ENCODE measurements around the gene OVAAL. TPM values are rescaled to one million over a fixed set of nuclear protein-coding genes. Genes with fewer than 3 reads are reported as not detected.
A peak's percentile ranks its signal among the peaks of the same experiment; 100 is the strongest.

Gene OVAAL
- total and polyA plus RNA-seq, 4 donors: not detected

DNA sequence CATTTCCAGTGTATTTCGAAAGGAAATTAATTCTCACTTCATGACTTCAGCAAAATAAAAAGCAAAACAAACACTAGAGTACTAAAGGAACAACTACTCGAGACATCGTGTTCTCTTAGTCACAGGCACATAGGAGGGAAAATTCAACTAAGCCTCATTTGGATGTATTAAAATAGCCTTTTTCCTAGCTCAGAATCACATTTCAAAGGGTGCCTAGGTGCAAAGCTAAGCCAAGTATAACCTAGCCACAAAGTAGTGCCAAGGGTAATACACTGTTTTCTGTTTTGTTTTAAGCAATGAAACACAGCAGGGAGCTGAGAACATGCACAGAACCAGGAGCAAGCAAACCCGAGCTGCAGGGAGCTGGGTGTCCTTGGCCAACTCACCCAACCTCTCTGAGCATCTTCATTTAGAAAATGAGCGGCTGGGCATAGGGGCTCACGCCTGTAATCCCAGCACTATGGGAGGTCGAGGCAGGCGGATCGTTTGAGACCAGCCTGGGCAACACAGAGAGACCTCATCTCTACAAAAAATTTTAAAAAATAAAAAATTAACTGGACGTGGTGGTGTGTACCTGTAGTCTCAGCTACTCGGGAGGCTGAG is 29.8 kb upstream of the OVAAL start:
- Histone ChIP-seq H3K27ac (ENCODE audit: low read depth in 1 of 2, low read length in 2 of 2) (no peak overlapping the region), H3K4me1 (ENCODE audit: control insufficient read depth in 4 of 4, insufficient read depth in 4 of 4, low read length in 3 of 4) (peaks cover 0 to 2% (median 0%) of the 10 kb centered on the region in 4 donors)
- WGBS: 87% methylated on average over 11 of the region's 11 CpGs

DNA sequence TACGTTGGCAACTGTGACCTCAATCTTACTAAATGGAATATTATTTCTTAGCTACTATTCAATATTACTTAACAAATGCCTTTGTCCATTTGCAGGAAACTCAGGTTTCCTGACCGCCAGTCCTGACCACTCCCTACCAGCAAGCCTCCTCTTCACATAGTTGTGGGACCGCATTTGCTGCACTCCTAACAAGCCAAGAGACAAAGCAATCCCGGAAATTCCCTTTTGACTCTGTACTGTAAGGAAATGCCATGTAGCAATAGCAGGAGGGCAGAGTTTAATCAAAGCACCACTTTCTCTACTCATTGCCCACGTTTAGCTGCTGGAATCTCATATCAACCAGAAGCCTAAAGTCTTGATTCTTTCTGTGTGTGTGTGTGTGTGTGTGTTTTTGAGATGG is 28.3 kb upstream of the OVAAL start:
- Histone ChIP-seq H3K27me3 (ENCODE audit: control insufficient read depth in 4 of 4, insufficient read depth in 4 of 4, low read length in 3 of 4) (no peaks in the 10 kb centered on the region), H3K4me3 (ENCODE audit: low read depth in 1 of 3, low read length in 3 of 3) (no peak overlapping the region), H3K36me3 (ENCODE audit: control insufficient read depth in 4 of 4, insufficient read depth in 3 of 4, low read depth in 1 of 4, low read length in 3 of 4) (no peaks in the 10 kb centered on the region), H3K9ac (ENCODE audit: low read depth in 1 of 2, low read length in 2 of 2) (no peak overlapping the region), H3K4me1 (ENCODE audit: control insufficient read depth in 4 of 4, insufficient read depth in 4 of 4, low read length in 3 of 4) (peaks cover 0 to 2% (median 0%) of the 10 kb centered on the region in 4 donors), H3K27ac (ENCODE audit: low read depth in 1 of 2, low read length in 2 of 2) (no peak overlapping the region), H3K9me3 (ENCODE audit: control insufficient read depth in 4 of 4, low read length in 3 of 4) (no peaks in the 10 kb centered on the region)
- 32% methylated on average over 5 of the region's 5 CpGs for WGBS
- DNase-seq (ENCODE audit: low spot score): no peak
- TF ChIP-seq, protein P1, sequence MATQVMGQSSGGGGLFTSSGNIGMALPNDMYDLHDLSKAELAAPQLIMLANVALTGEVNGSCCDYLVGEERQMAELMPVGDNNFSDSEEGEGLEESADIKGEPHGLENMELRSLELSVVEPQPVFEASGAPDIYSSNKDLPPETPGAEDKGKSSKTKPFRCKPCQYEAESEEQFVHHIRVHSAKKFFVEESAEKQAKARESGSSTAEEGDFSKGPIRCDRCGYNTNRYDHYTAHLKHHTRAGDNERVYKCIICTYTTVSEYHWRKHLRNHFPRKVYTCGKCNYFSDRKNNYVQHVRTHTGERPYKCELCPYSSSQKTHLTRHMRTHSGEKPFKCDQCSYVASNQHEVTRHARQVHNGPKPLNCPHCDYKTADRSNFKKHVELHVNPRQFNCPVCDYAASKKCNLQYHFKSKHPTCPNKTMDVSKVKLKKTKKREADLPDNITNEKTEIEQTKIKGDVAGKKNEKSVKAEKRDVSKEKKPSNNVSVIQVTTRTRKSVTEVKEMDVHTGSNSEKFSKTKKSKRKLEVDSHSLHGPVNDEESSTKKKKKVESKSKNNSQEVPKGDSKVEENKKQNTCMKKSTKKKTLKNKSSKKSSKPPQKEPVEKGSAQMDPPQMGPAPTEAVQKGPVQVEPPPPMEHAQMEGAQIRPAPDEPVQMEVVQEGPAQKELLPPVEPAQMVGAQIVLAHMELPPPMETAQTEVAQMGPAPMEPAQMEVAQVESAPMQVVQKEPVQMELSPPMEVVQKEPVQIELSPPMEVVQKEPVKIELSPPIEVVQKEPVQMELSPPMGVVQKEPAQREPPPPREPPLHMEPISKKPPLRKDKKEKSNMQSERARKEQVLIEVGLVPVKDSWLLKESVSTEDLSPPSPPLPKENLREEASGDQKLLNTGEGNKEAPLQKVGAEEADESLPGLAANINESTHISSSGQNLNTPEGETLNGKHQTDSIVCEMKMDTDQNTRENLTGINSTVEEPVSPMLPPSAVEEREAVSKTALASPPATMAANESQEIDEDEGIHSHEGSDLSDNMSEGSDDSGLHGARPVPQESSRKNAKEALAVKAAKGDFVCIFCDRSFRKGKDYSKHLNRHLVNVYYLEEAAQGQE (IDR thresholded peaks at IDR 0.05): no peak
- TF ChIP-seq, protein P2, sequence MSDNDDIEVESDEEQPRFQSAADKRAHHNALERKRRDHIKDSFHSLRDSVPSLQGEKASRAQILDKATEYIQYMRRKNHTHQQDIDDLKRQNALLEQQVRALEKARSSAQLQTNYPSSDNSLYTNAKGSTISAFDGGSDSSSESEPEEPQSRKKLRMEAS (IDR thresholded peaks at IDR 0.05): no peak
- TF ChIP-seq, protein P3, sequence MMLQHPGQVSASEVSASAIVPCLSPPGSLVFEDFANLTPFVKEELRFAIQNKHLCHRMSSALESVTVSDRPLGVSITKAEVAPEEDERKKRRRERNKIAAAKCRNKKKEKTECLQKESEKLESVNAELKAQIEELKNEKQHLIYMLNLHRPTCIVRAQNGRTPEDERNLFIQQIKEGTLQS (IDR thresholded peaks at IDR 0.05): no peak
- TF ChIP-seq RXRA (IDR thresholded peaks at IDR 0.05) (peak in 1 of 2 donors; percentile 17), FOXA1 (IDR thresholded peaks at IDR 0.05) (no peak), HNF4G (IDR thresholded peaks at IDR 0.05) (no peak), HNF4A (conservative IDR thresholded peaks at IDR 0.05) (peak; percentile 49 to 65), FOXA2 (IDR thresholded peaks at IDR 0.05) (no peak), JUND (IDR thresholded peaks at IDR 0.05) (no peak), NR2F2 (IDR thresholded peaks at IDR 0.05) (peak; percentile 35), EGR1 (IDR thresholded peaks at IDR 0.05; ENCODE audit: low read depth in 2 of 2) (no peak), YY1 (IDR thresholded peaks at IDR 0.05) (no peak), SP1 (IDR thresholded peaks at IDR 0.05) (peak; percentile 52), TAF1 (conservative IDR thresholded peaks at IDR 0.05) (no peak), GABPA (IDR thresholded peaks at IDR 0.05 in 1 of 2, conservative IDR thresholded peaks at IDR 0.05 in 1 of 2) (no peak), RAD21 (IDR thresholded peaks at IDR 0.05) (peak; percentile 17 to 35)

More for the DNA sequence above, 29.8 kb upstream of the OVAAL start:
- H3K9me3 ChIP-seq (ENCODE audit: control insufficient read depth in 4 of 4, low read length in 3 of 4): no peaks in the 10 kb centered on the region
- H3K9ac ChIP-seq (ENCODE audit: low read depth in 1 of 2, low read length in 2 of 2): no peak overlapping the region
- no peak overlapping the region for H3K4me3 ChIP-seq (ENCODE audit: low read depth in 1 of 3, low read length in 3 of 3)
- H3K36me3 ChIP-seq (ENCODE audit: control insufficient read depth in 4 of 4, insufficient read depth in 3 of 4, low read depth in 1 of 4, low read length in 3 of 4): no peaks in the 10 kb centered on the region
- no peaks in the 10 kb centered on the region for H3K27me3 ChIP-seq (ENCODE audit: control insufficient read depth in 4 of 4, insufficient read depth in 4 of 4, low read length in 3 of 4)
- no peak for TF ChIP-seq HNF4G (IDR thresholded peaks at IDR 0.05)
- TF ChIP-seq YY1 (IDR thresholded peaks at IDR 0.05): no peak
- no peak for TF ChIP-seq EGR1 (IDR thresholded peaks at IDR 0.05; ENCODE audit: low read depth in 2 of 2)
- TF ChIP-seq JUND (IDR thresholded peaks at IDR 0.05): no peak
- TF ChIP-seq NR2F2 (IDR thresholded peaks at IDR 0.05): no peak
- no peak for TF ChIP-seq TAF1 (conservative IDR thresholded peaks at IDR 0.05)
- no peak for TF ChIP-seq RXRA (IDR thresholded peaks at IDR 0.05)
- TF ChIP-seq, protein P4, sequence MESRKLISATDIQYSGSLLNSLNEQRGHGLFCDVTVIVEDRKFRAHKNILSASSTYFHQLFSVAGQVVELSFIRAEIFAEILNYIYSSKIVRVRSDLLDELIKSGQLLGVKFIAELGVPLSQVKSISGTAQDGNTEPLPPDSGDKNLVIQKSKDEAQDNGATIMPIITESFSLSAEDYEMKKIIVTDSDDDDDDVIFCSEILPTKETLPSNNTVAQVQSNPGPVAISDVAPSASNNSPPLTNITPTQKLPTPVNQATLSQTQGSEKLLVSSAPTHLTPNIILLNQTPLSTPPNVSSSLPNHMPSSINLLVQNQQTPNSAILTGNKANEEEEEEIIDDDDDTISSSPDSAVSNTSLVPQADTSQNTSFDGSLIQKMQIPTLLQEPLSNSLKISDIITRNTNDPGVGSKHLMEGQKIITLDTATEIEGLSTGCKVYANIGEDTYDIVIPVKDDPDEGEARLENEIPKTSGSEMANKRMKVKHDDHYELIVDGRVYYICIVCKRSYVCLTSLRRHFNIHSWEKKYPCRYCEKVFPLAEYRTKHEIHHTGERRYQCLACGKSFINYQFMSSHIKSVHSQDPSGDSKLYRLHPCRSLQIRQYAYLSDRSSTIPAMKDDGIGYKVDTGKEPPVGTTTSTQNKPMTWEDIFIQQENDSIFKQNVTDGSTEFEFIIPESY (IDR thresholded peaks at IDR 0.05): no peak
- no peak for TF ChIP-seq RAD21 (IDR thresholded peaks at IDR 0.05)
- TF ChIP-seq, protein P5, sequence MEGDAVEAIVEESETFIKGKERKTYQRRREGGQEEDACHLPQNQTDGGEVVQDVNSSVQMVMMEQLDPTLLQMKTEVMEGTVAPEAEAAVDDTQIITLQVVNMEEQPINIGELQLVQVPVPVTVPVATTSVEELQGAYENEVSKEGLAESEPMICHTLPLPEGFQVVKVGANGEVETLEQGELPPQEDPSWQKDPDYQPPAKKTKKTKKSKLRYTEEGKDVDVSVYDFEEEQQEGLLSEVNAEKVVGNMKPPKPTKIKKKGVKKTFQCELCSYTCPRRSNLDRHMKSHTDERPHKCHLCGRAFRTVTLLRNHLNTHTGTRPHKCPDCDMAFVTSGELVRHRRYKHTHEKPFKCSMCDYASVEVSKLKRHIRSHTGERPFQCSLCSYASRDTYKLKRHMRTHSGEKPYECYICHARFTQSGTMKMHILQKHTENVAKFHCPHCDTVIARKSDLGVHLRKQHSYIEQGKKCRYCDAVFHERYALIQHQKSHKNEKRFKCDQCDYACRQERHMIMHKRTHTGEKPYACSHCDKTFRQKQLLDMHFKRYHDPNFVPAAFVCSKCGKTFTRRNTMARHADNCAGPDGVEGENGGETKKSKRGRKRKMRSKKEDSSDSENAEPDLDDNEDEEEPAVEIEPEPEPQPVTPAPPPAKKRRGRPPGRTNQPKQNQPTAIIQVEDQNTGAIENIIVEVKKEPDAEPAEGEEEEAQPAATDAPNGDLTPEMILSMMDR (IDR thresholded peaks at IDR 0.05; ENCODE audit: low read depth, low read length, missing input control): no peak
- TF ChIP-seq, protein P2 (IDR thresholded peaks at IDR 0.05): no peak
- TF ChIP-seq FOXA1 (IDR thresholded peaks at IDR 0.05): no peak
- TF ChIP-seq, protein P3 (IDR thresholded peaks at IDR 0.05): no peak
- TF ChIP-seq SP1 (IDR thresholded peaks at IDR 0.05): no peak
- no peak for TF ChIP-seq GABPA (IDR thresholded peaks at IDR 0.05 in 1 of 2, conservative IDR thresholded peaks at IDR 0.05 in 1 of 2)
- DNase-seq (ENCODE audit: low spot score): no peak
